Stimulated activated CD4-positive, alpha-beta T cell treated with anti-CD3 and anti-CD28 coated beads, Interleukin-12 subunit alpha, Interleukin-12 subunit beta, amount 100 ng/mL, for 48 hours (primary cell): ENCODE results near the gene TOPAZ1.
"Not testable (repeated sequence)": the region's sequence is repeated elsewhere in the genome, so short reads cannot be mapped to it uniquely, and the experiment has no call there.

ENCODE experiments used
- DNase-seq, 3 donors: peaks; one replicate each; pipeline ENCODE4 v3.0.0-alpha.2; 2020; ENCODE audit warnings: low read depth in 2 of 3, low spot score in 1 of 3

Gene TOPAZ1

GRCh38 chr3:44329946-44330345, 88.3 kb downstream of the TOPAZ1 start:
- no peak for DNase-seq

- no peak for DNase-seq
Observed at GRCh38 chr3:44330444-44330843, 88.8 kb downstream of the TOPAZ1 start.

DNA sequence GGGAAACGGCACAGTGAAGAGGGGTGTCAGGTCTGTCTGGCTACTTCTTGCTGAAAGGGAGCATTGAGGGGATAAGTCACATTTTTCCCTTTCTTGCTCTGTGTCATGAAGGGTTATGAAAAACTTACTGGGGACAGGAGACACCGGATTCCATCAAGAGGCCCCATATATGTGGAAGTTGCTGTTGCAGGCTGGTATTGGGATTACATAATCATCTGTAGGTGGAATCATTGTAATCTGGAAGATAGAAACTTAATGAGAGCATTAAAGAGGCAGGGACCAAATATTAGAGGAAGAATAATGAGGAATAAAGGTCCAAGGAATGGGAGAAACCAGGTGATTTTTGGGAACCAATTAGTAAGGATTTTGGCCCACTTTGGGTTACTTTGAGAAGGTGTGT, 92.6 kb downstream of the TOPAZ1 start:
- DNase-seq: no peak

DNA sequence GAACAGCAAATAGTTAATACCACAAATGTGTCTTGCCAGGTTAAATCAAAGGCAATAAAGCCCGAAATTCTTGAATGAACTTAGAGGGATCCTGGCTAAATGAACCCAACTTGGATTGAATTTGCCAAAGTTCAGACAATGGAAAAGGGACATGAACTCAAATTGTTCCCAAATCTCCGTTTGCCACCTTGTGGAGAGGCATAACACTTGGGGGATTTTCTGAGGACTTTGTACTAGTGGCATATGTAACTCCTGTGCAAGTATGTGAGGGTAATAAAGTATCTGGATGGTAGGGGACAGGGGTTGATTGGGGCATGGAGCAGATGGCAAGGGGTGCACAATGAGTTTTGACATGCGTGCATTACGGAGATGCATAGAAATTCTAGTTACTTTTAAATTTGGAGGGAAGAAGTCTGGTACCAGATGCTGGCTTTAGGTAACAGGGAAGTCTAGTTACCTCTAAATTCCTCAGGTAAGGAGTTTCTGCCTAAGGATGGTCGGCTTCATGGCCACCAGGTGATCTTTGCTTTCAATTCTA, 95.6 kb downstream of the TOPAZ1 start:
- DNase-seq: no peak

- peak; percentile 93 to 97 (median 97) for DNase-seq
Observed at GRCh38 chr3:44338010-44338827, 96.5 kb downstream of the TOPAZ1 start, which contains the start of gene TCAIM. Gene TCAIM, plus strand, starts transcription at chr3:44338766. Its CDS starts 16,017 bp downstream, at chr3:44354783.

DNA sequence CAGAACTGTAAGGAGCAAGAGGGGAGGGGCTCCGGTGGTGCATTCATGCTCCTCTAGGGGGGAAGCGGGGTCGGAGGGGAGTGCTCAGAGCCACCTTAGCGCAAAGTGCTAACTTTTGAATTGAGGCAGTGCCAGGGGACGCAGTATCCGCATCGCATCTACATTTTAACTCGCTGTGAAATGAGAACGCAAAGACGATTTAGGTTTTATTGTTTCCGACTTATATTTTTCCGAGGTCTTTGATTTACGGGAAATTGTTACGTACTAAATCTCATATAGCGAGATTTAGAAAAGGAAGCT, 97.1 kb downstream of the TOPAZ1 start:
- DNase-seq: no peak

DNA sequence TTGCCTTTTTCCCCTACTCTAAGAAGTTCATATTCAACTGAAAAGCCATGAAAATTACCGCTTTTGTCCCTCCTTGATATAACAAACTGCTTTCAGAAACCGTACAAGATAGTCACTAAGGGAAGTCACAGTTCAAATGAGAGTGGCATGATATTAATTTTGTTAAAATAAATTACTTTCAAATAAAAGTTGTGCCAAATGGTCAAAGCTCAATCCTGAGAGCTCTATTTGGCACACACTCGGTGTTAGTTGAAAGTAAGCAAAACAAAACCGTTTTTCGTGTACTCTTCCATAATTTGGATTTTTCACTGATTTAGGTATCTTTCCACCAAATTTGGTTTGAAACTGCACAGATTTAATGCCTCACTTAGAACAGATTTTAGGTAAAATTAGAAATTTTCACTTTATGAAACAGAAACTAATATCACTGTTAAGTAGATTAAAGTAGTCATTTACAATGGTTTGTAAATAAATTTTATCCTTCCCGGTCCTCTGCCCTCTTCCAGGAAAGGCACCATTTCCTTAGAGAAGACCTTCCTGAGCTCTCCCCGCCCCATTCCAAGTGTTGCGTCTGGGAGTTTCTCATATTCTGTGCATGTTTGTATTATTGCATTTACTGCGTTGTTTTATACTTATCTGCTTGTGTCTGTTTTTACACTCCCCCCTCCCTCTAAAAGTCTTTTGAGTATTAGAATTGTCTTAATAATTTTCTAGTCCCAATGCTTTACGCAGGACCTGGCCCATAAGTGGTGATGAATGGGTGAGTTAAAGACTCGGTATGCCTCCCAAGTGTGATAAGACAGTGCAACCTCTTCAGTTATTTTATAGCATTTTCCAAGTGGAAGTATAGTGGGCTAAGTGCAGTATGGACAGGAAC, 97.7 kb downstream of the TOPAZ1 start:
- DNase-seq: no peak

DNA sequence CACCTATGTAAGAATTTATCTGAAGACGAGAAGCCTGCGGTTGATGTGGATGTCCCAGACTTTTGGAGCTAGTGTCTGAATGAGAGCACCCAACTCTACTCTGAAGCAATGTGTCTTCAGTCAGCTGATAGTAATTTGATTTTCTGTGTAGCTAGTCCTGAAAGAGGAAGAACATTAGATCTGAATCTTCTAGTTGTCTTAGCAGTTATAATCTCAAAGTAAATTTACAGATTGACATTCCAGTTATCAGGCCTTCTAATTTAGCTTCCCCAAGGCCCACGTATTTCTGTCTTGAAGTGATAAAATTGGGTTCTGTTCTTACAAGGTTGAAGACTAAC, 98.3 kb downstream of the TOPAZ1 start:
- no peak for DNase-seq

GRCh38 chr3:44342176-44342790, 100.6 kb downstream of the TOPAZ1 start:
- DNase-seq: no peak

DNA sequence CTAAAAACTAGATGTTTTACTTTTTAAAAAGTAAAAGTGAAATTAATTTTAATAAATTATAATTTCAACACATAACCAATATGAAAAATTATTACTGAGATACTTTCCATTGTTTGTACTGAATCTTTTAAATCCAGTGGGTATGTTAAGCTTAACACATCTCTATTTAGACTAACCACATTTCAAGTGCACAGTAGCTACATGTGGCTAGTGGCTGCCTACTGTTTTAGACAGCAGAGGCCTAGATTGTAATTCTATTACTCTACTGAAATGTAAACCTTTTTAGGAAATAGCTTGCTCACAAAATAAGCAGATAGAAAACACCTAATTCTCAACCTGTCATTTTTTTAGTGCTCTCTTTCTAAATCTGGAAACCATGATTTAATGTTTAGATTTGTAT, 101.7 kb downstream of the TOPAZ1 start:
- DNase-seq: no peak

GRCh38 chr3:44346590-44346989, 104.9 kb downstream of the TOPAZ1 start:
- DNase-seq: not testable (repeated sequence)

GRCh38 chr3:44348993-44349392, 107.3 kb downstream of the TOPAZ1 start:
- no peak for DNase-seq

DNA sequence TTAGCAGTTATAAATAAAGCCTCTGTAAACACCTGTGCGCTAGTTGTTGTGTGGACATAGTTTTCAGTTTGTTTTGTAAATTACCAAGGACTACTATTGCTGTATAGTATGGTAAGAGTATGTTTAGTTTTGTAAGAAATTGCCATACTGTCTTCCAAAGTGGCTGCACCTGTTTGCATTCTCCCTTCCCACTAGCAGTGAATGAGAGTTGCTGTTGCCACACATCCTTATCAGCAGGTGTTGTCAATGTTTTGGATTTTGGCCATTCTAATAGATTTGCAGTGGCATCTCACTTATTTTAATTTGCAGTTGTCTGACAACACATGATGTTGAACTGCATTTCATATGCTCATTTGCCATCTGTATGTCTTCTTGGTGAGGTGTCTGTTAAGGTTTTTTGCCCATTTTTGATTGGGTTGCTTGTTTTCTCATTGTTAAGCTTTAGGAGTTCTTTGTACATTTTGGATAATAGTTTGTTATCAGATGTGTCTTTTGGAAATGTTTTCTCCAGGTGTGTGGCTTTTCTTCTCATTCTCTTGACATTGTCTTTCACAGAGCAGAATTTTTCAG, 111.8 kb downstream of the TOPAZ1 start:
- DNase-seq: no peak

- DNase-seq: no peak
Observed at GRCh38 chr3:44355362-44356033, 113.8 kb downstream of the TOPAZ1 start.

DNA sequence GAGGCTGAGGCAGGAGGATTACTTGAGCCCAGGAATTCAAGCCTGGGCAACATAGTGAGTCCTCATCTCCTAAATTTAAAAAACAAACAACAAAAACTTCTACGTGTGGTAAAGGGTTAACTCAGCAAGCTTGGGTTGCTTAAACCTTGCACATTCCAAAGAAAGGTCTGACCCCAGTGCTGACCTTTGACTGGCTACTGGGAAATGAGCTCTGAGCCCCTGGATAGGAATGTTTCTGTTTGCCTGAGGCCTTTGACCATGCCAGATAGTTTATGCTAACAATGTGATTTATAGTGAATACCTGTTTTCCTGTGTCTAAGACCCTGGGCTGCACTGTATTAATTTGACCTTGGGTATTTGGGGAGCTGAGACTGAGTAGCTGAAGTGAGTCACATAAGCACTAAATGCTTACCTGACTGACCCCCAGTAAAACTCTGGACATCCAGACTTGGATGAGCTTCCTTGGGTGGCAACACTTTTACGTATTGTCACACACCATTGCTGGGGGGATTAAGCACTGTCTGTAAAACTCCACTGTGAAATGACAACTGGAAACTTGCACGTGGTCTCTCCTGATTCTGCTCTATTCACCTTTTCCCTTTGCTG, 117.6 kb downstream of the TOPAZ1 start:
- DNase-seq: no peak

- no peak for DNase-seq
Observed at GRCh38 chr3:44363591-44363990, 121.9 kb downstream of the TOPAZ1 start.

DNA sequence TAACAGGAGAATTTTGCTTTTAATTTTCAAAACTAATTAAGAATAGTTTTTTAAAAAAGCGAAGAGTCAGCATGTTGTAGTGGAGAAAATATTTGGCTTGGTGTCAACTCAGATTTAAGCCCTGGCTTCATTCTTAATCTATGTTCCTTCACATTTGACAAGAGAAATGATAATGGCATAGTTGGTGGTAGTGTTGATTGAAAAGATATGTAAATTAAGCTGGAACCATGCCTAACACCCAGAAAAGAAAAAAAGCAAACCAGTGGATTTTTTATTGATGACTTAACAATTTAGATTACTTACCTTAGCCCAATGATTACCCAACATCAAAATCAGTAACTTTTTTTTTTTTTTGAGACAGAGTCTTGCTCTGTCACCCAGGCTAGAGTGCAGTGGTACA, 124.3 kb downstream of the TOPAZ1 start:
- DNase-seq: no peak

GRCh38 chr3:44375450-44375849, 133.8 kb downstream of the TOPAZ1 start:
- DNase-seq: no peak
